HEK293T (cell line): ENCODE data around the gene MAPK13.

Experiments used
- BHLHE40 ChIP-seq: fragments of 450-650 bp; IDR thresholded peaks from 2 replicates; pipeline ENCODE4 v1.6.1; 2016; ENCODE audit warnings: mild to moderate bottlenecking, moderate library complexity, borderline replicate concordance
- ELF4 ChIP-seq: fragments of 450-650 bp; IDR thresholded peaks from 2 replicates; pipeline ENCODE4 v1.6.1; 2017; ENCODE audit warnings: antibody characterized with exemption
- FOXA1 ChIP-seq: fragments of 450-650 bp; IDR thresholded peaks from 2 replicates; pipeline ENCODE4 v1.6.1; 2016; ENCODE audit warnings: mild to moderate bottlenecking
- TARDBP ChIP-seq: fragments of 450-650 bp; IDR thresholded peaks from 2 replicates; pipeline ENCODE4 v1.6.1; 2016

GRCh38 chr6:36150283-36150682 is 20.0 kb downstream of the MAPK13 start:
- no peak for TF ChIP-seq ELF4
- TF ChIP-seq BHLHE40, result no peak
- no peak for TF ChIP-seq FOXA1
- no peak for TF ChIP-seq TARDBP
